HEK293 (cell line): ENCODE measurements around the gene MSANTD1.
A peak's percentile ranks its signal among the peaks of the same experiment; 100 is the strongest.

Experiments
- CTCF ChIA-PET: fragments of 350-600 bp; formaldehyde crosslinking; extraction: SDS; loops from one replicate; lab custom pipeline; 2021; ENCODE audit warnings: antibody characterized with exemption; lab: Yijun Ruan, JAX
- POLR2A ChIA-PET: fragments of 300-600 bp; formaldehyde crosslinking; extraction: SDS; loops from one replicate; lab custom pipeline; 2020; ENCODE audit warnings: antibody characterized with exemption, inconsistent platforms; lab: Yijun Ruan, JAX
- H3K27ac ChIP-seq: fragments of 200-500 bp; sonication (Bioruptor generic); 2 replicates; pipeline ENCODE4 v1.5.1; 2014; ENCODE audit warnings: low read depth, low read length, control low read depth, inconsistent platforms; ENCODE audit errors: extremely low read depth
- H3K36me3 ChIP-seq, 2 experiments: fragments of 200-500 bp in 1 of 2; sonication (Bioruptor generic) in 1 of 2; 1 replicate in 1 of 2; 2 replicates in 1 of 2; pipeline ENCODE4 v1.5.1; 2014 to 2017; ENCODE audit warnings: inconsistent platforms in 2 of 2, low read length in 2 of 2; ENCODE audit not compliant: control insufficient read depth in 2 of 2, insufficient read depth in 1 of 2
- H3K4me1 ChIP-seq: fragments of 200-500 bp; sonication (Bioruptor generic); 2 replicates; pipeline ENCODE4 v1.5.1; 2014; ENCODE audit warnings: mild to moderate bottlenecking, low read length, inconsistent platforms; ENCODE audit not compliant: control insufficient read depth, insufficient read depth
- H3K4me3 ChIP-seq: 2 replicates; pipeline ENCODE4 v1.5.1; 2011; ENCODE audit warnings: low read depth, mild to moderate bottlenecking, control low read depth, low read length, moderate library complexity
- H3K9me3 ChIP-seq: fragments of 200-500 bp; sonication (Bioruptor generic); 2 replicates; pipeline ENCODE4 v1.5.1; 2014; ENCODE audit warnings: low read depth, low read length, inconsistent platforms; ENCODE audit not compliant: control insufficient read depth, insufficient read depth
- BCL11A ChIP-seq: fragments of 450-650 bp; formaldehyde crosslinking; IDR thresholded peaks from 2 replicates; pipeline ENCODE4 v1.5.1; 2016; ENCODE audit warnings: low read depth, missing biosample characterization, missing genetic modification characterization
- HOXD13 ChIP-seq: sonication (generic); formaldehyde crosslinking; IDR thresholded peaks from 2 replicates; pipeline ENCODE4 v1.8.0; 2022; ENCODE audit warnings: missing genetic modification reagents, borderline replicate concordance
- KLF17 ChIP-seq: fragments of 450-650 bp; formaldehyde crosslinking; IDR thresholded peaks from 2 replicates; pipeline ENCODE4 v1.5.1; 2016; ENCODE audit warnings: missing biosample characterization, missing genetic modification characterization
- MEIS1 ChIP-seq: sonication (generic); formaldehyde crosslinking; IDR thresholded peaks from 2 replicates; pipeline ENCODE4 v1.8.1; 2022; ENCODE audit warnings: missing genetic modification reagents, mild to moderate bottlenecking, borderline replicate concordance
- PRDM4 ChIP-seq: fragments of 450-650 bp; formaldehyde crosslinking; IDR thresholded peaks from 2 replicates; pipeline ENCODE4 v1.5.1; 2017; ENCODE audit warnings: missing biosample characterization, missing genetic modification characterization
- SP3 ChIP-seq: fragments of 450-650 bp; formaldehyde crosslinking; IDR thresholded peaks from 2 replicates; pipeline ENCODE4 v1.5.1; 2016; ENCODE audit warnings: missing biosample characterization, missing genetic modification characterization
- ZBTB8A ChIP-seq: fragments of 450-650 bp; formaldehyde crosslinking; IDR thresholded peaks from 2 replicates; pipeline ENCODE4 v1.5.1; 2016; ENCODE audit warnings: missing biosample characterization, missing genetic modification characterization
- ZFHX2 ChIP-seq: fragments of 450-650 bp; formaldehyde crosslinking; conservative IDR thresholded peaks from 2 replicates; pipeline ENCODE4 v1.5.1; 2016; ENCODE audit warnings: missing biosample characterization, missing genetic modification characterization
- ZNF133 ChIP-seq: fragments of 450-650 bp; formaldehyde crosslinking; IDR thresholded peaks from 2 replicates; pipeline ENCODE4 v1.5.1; 2016; ENCODE audit warnings: missing biosample characterization, missing genetic modification characterization
- ZNF138 ChIP-seq: fragments of 450-650 bp; formaldehyde crosslinking; IDR thresholded peaks from 2 replicates; pipeline ENCODE4 v1.5.1; 2016; ENCODE audit warnings: missing biosample characterization, missing genetic modification characterization, borderline replicate concordance
- ZNF26 ChIP-seq: fragments of 450-650 bp; formaldehyde crosslinking; IDR thresholded peaks from 2 replicates; pipeline ENCODE4 v1.5.1; 2016; ENCODE audit warnings: missing biosample characterization, missing genetic modification characterization
- ZNF302 ChIP-seq: fragments of 450-650 bp; formaldehyde crosslinking; IDR thresholded peaks from 2 replicates; pipeline ENCODE4 v1.5.1; 2016; ENCODE audit warnings: missing biosample characterization, missing genetic modification characterization, low read depth
- ZNF626 ChIP-seq: fragments of 450-650 bp; sonication (Bioruptor Pico); formaldehyde crosslinking; IDR thresholded peaks from 2 replicates; pipeline ENCODE4 v1.5.1; 2018; ENCODE audit warnings: missing biosample characterization, missing genetic modification characterization, inconsistent platforms
- ZNF658 ChIP-seq: fragments of 450-650 bp; formaldehyde crosslinking; IDR thresholded peaks from 2 replicates; pipeline ENCODE4; 2016; ENCODE audit warnings: missing biosample characterization, missing genetic modification characterization
- ZNF677 ChIP-seq: fragments of 450-650 bp; IDR thresholded peaks from 2 replicates; pipeline ENCODE4 v1.5.0; 2018; ENCODE audit warnings: missing biosample characterization, mild to moderate bottlenecking, missing genetic modification characterization, moderate library complexity
- ZNF777 ChIP-seq: fragments of 450-650 bp; formaldehyde crosslinking; IDR thresholded peaks from 2 replicates; pipeline ENCODE4 v1.5.1; 2017; ENCODE audit warnings: missing biosample characterization, missing genetic modification characterization, borderline replicate concordance

Gene MSANTD1

GRCh38 chr4:3287972-3288570 is 39.1 kb downstream of the MSANTD1 start (continued):
- TF ChIP-seq ZNF302 (tag by site-specific recombination) = no peak
- no peak for TF ChIP-seq SP3 (tag by site-specific recombination)
- no peak for TF ChIP-seq KLF17 (tag by site-specific recombination)
- TF ChIP-seq ZNF138 (tag by site-specific recombination) = no peak
- TF ChIP-seq PRDM4 (tag by site-specific recombination) = no peak
- TF ChIP-seq ZNF777 (tag by site-specific recombination) = no peak

- POLR2A ChIA-PET = no interaction called here
- Histone ChIP-seq H3K27ac (no peak overlapping the region), H3K4me1 (no peaks in the 10 kb centered on the region), H3K36me3 (no peaks in the 10 kb centered on the region)
- TF ChIP-seq ZNF658 = no peak
- no peak for TF ChIP-seq ZNF133 (tag by site-specific recombination)
- TF ChIP-seq MEIS1 (CRISPR knock-in tag) = no peak
- no peak for TF ChIP-seq ZNF626
- no peak for TF ChIP-seq HOXD13 (CRISPR knock-in tag)
- no peak for TF ChIP-seq ZNF26 (tag by site-specific recombination)
- TF ChIP-seq BCL11A = no peak
- no peak for TF ChIP-seq ZNF677 (tag by site-specific recombination)
- no peak for TF ChIP-seq ZBTB8A (tag by site-specific recombination)
- TF ChIP-seq ZFHX2 (tag by site-specific recombination) = no peak
- TF ChIP-seq, all 188 proteins: peak for 0
- Histone ChIP-seq H3K4me3 (no peak overlapping the region), H3K9me3 (no peaks in the 10 kb centered on the region)
- CTCF ChIA-PET = no interaction called here
These were observed 39.7 kb downstream of the MSANTD1 start for GRCh38 chr4:3288571-3289094.

- POLR2A ChIA-PET = no interaction called here
- Histone ChIP-seq H3K4me1 (no peaks in the 10 kb centered on the region), H3K4me3 (no peak overlapping the region), H3K27ac (no peak overlapping the region), H3K36me3 (no peaks in the 10 kb centered on the region), H3K9me3 (no peaks in the 10 kb centered on the region)
- TF ChIP-seq SP3 (tag by site-specific recombination) (no peak), ZFHX2 (tag by site-specific recombination) (0 out of 2 replicates have a peak, but pooled peaks have one; percentile 12)
- CTCF ChIA-PET = no interaction called here
These were observed 41.5 kb downstream of the MSANTD1 start for GRCh38 chr4:3290476-3290875.
